GM21619 (cell line): ENCODE measurements around the gene TACR2.
"Not testable (repeated sequence)": the region's sequence is repeated elsewhere in the genome, so short reads cannot be mapped to it uniquely, and the experiment has no call there.

Source experiments
- ATAC-seq: cut with Tn5 transposase; IDR thresholded peaks from one replicate; pipeline ENCODE4 v1.9.1; 2021; ENCODE audit not compliant: unreplicated experiment

TACR2 gene

GRCh38 chr10:69451209-69451783 lies 34.6 kb upstream of the TACR2 start, which contains the start of gene TSPAN15:
Gene TSPAN15, plus strand, starts transcription at chr10:69451465. Its CDS starts 130 bp downstream, at chr10:69451595.
- peak; percentile 84 for ATAC-seq

- not testable (repeated sequence) for ATAC-seq
Measured at GRCh38 chr10:69450395-69450794, 33.7 kb upstream of the TACR2 start.

- ATAC-seq = no peak
Measured at GRCh38 chr10:69449841-69450240, 33.1 kb upstream of the TACR2 start.

- ATAC-seq = no peak
Measured at GRCh38 chr10:69446650-69447151, 30.0 kb upstream of the TACR2 start.

GRCh38 chr10:69446229-69446628 lies 29.5 kb upstream of the TACR2 start:
- no peak for ATAC-seq

- no peak for ATAC-seq
Measured at GRCh38 chr10:69445041-69445440, 28.3 kb upstream of the TACR2 start.

GRCh38 chr10:69443354-69443753 lies 26.6 kb upstream of the TACR2 start:
- ATAC-seq = no peak

- no peak for ATAC-seq
Measured at GRCh38 chr10:69439813-69440506, 23.2 kb upstream of the TACR2 start.

- ATAC-seq = no peak
Measured at GRCh38 chr10:69439350-69439739, 22.6 kb upstream of the TACR2 start.

GRCh38 chr10:69438536-69439349 lies 22.0 kb upstream of the TACR2 start:
- no peak for ATAC-seq

GRCh38 chr10:69437321-69438259 lies 20.9 kb upstream of the TACR2 start:
- no peak for ATAC-seq

GRCh38 chr10:69435966-69436520 lies 19.3 kb upstream of the TACR2 start:
- ATAC-seq = no peak

- ATAC-seq = no peak
Measured at GRCh38 chr10:69434926-69435325, 18.2 kb upstream of the TACR2 start.

- no peak for ATAC-seq
Measured at GRCh38 chr10:69434169-69434568, 17.5 kb upstream of the TACR2 start.

GRCh38 chr10:69428165-69428564 lies 11.4 kb upstream of the TACR2 start:
- no peak for ATAC-seq

GRCh38 chr10:69426376-69426727 lies 9.6 kb upstream of the TACR2 start:
- no peak for ATAC-seq

- no peak for ATAC-seq
Measured at GRCh38 chr10:69425511-69426298, 9.0 kb upstream of the TACR2 start.

- ATAC-seq = no peak
Measured at GRCh38 chr10:69425041-69425440, 8.3 kb upstream of the TACR2 start.

- no peak for ATAC-seq
Measured at GRCh38 chr10:69422676-69423075, 6.0 kb upstream of the TACR2 start.
